ENCODE measurements around the gene ZFAND4.

The ZFAND4 gene

GRCh38 chr10:45647118-45647517 is 25.5 kb downstream of the ZFAND4 start:
- DNase-seq (ENCODE audit: low read depth): no peak
- H3K4me3 ChIP-seq (replicated peaks; ENCODE audit: low read depth, low read length): no peak overlapping the region
- TF ChIP-seq, protein P1, sequence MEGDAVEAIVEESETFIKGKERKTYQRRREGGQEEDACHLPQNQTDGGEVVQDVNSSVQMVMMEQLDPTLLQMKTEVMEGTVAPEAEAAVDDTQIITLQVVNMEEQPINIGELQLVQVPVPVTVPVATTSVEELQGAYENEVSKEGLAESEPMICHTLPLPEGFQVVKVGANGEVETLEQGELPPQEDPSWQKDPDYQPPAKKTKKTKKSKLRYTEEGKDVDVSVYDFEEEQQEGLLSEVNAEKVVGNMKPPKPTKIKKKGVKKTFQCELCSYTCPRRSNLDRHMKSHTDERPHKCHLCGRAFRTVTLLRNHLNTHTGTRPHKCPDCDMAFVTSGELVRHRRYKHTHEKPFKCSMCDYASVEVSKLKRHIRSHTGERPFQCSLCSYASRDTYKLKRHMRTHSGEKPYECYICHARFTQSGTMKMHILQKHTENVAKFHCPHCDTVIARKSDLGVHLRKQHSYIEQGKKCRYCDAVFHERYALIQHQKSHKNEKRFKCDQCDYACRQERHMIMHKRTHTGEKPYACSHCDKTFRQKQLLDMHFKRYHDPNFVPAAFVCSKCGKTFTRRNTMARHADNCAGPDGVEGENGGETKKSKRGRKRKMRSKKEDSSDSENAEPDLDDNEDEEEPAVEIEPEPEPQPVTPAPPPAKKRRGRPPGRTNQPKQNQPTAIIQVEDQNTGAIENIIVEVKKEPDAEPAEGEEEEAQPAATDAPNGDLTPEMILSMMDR (IDR thresholded peaks at IDR 0.05; ENCODE audit: low read length, missing control alignments): no peak

DNA sequence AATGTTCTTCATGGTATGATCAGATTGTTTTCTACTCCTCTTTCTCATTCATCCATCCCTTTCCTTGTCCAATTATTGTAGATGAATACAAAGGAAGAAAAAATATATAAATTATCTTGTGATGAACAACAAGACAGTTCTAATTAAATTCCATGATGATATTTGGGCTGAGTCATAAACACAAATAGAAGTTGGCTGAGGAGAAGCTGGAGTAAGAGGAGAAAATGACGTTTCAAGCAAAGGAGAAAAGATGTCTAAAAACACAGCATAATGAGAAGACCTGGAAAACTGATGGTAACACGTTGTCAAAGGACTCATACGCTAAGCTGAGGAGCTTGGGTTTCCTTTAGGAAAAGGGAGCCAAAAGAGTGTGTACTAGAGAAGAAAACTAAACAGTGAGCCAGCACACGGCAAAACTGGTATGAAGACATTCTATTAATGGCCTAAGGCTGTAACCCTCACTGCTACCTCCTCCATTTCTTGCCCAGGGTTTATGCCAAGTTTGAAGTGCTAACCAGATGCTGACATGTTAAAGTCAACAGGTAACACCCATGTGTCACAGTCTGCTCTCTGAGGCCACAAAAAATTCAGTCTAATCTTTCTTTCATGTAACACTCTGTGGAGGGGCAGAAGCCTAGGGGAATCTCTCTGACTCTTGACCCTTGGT is 26.1 kb downstream of the ZFAND4 start:
- TF ChIP-seq, protein P1 (IDR thresholded peaks at IDR 0.05; ENCODE audit: low read length, missing control alignments): no peak
- no peak overlapping the region for H3K4me3 ChIP-seq (replicated peaks; ENCODE audit: low read depth, low read length)
- no peak for DNase-seq (ENCODE audit: low read depth)

DNA sequence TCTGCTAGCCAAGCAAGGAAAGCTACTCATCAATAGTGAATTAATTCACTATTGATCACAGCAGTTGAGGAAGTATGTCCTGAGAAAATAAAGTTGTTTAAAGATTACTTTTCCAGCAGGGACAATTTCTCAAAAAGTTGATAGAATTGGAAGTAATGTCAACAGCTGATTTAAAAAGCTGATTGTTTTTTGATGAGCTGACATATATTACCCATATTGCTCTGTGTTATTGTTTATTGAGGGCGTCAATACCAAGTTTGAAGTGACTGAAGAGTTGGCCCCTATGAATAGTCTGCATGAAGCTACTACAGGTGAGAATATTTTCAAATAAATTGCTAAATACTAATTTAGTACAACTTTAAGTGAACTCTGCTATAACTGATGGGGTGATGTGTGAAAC is 28.0 kb downstream of the ZFAND4 start:
- DNase-seq (ENCODE audit: low read depth): no peak

DNA sequence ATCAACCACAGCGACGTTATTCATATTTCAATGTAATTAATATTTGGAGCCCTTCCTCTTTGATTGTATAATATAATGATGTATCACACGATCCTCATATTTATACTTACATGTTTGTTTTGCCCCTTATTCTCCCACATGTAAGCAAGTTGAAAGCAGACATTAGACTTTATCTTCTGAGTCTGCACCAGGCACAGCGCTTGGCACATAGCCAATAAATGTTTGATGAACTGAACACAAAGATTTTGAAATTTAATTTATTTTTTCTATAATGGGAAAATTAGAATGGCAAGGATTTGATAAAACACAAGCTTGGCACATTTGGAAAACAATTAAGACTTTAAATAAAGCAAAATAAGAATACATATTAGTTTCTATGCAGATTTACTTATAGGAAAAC is 31.6 kb downstream of the ZFAND4 start:
- H3K4me3 ChIP-seq (replicated peaks; ENCODE audit: low read depth, low read length): no peak overlapping the region
- no peak for DNase-seq (ENCODE audit: low read depth)
- TF ChIP-seq, protein P1 (IDR thresholded peaks at IDR 0.05; ENCODE audit: low read length, missing control alignments): no peak

More for the DNA sequence above, 28.0 kb downstream of the ZFAND4 start:
- H3K4me3 ChIP-seq (replicated peaks; ENCODE audit: low read depth, low read length): no peak overlapping the region
- TF ChIP-seq, protein P1 (IDR thresholded peaks at IDR 0.05; ENCODE audit: low read length, missing control alignments): no peak

DNA sequence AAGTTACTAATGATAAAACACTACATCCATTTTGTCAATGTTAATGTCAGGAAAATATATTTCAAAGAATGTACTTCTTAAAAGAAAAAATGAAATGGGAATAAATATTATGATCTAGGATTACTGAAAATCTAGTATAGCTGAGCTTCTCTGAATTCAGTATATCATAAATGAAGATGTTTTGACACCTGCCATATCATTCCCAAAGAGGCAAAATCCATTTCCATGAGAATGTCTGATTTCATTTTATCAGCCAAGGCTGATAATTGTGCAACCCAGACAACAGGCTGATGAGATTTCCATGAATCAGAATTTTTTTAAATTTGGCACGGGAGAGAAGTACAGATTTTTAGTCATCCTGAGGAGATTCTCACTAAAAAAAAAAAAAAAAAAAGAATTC is 32.5 kb downstream of the ZFAND4 start:
- H3K4me3 ChIP-seq (replicated peaks; ENCODE audit: low read depth, low read length): no peak overlapping the region
- DNase-seq (ENCODE audit: low read depth): no peak
- TF ChIP-seq, protein P1 (IDR thresholded peaks at IDR 0.05; ENCODE audit: low read length, missing control alignments): no peak

- DNase-seq (ENCODE audit: low read depth): peak; percentile 53
- H3K4me3 ChIP-seq (replicated peaks; ENCODE audit: low read depth, low read length): no peak overlapping the region
- TF ChIP-seq, protein P1 (IDR thresholded peaks at IDR 0.05; ENCODE audit: low read length, missing control alignments): no peak
These were observed 45.0 kb downstream of the ZFAND4 start for GRCh38 chr10:45627412-45628048.

DNA sequence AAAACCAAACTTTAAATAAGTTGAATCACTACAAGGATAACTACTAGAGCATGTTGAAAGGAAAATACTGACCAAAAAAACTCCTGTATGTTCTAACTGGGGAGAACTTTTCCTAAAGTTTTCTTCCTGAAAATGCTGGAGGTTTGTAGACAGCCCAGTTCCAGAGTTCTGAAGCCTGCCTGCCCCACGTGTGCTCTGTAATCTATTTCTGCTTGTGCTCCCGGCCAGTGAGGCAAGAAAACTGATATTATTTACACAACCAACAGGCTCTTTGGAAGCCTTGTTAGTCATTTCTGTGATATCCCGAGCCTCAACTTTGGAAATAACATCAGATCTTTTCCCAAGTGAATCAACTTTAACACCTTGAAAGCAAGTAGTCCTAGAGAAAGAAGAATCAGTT is 46.7 kb downstream of the ZFAND4 start:
- DNase-seq (ENCODE audit: low read depth): no peak
- TF ChIP-seq, protein P1 (IDR thresholded peaks at IDR 0.05; ENCODE audit: low read length, missing control alignments): no peak
- H3K4me3 ChIP-seq (replicated peaks; ENCODE audit: low read depth, low read length): no peak overlapping the region

Data from fibroblast of pulmonary artery (primary cell).